K562 (cell line): Measurements from ENCODE around the gene GIMAP6.

Source experiments
- CTBP1 ChIP-seq: fragments of 450-650 bp; IDR thresholded peaks from 2 replicates; pipeline ENCODE4 v1.6.1; 2016; ENCODE audit warnings: borderline replicate concordance
- ETV6 ChIP-seq, 3 experiments: fragments of 150-350 bp in 1 of 3; sonication (generic) in 1 of 3; formaldehyde crosslinking in 1 of 3; IDR thresholded peaks; 2 replicates each; pipeline versions ENCODE4 v1.6.1 to v1.8.0; 2014 to 2022; ENCODE audit warnings: borderline replicate concordance in 2 of 3, low read depth in 2 of 3, antibody characterized with exemption in 1 of 3, low read length in 1 of 3, mild to moderate bottlenecking in 1 of 3, missing genetic modification reagents in 1 of 3
- MAFK ChIP-seq: IDR thresholded peaks from 2 replicates; pipeline ENCODE4 v1.6.1; 2011; ENCODE audit warnings: low read length, improper control_type of control experiment
- PHB2 ChIP-seq: fragments of 450-650 bp; IDR thresholded peaks from 2 replicates; pipeline ENCODE4 v1.6.1; 2017; ENCODE audit warnings: low read depth
- RBM15 ChIP-seq: fragments of 200-400 bp; formaldehyde crosslinking; IDR thresholded peaks from 2 replicates; pipeline ENCODE4 v1.6.1; 2018; ENCODE audit warnings: mild to moderate bottlenecking, low read length, moderate library complexity; ENCODE audit not compliant: insufficient read depth
- SREBF2 ChIP-seq: sonication (generic); formaldehyde crosslinking; IDR thresholded peaks from 2 replicates; pipeline ENCODE4 v1.4.0; 2020; ENCODE audit warnings: mild to moderate bottlenecking, missing genetic modification reagents
- ZZZ3 ChIP-seq: fragments of 450-650 bp; IDR thresholded peaks from 2 replicates; pipeline ENCODE4 v1.6.1; 2016; ENCODE audit warnings: antibody characterized with exemption, mild to moderate bottlenecking, moderate library complexity
- TF ChIP-seq, protein P1 (sequence below): fragments of 450-650 bp; conservative IDR thresholded peaks from 2 replicates; pipeline ENCODE4 v1.6.1; 2016; ENCODE audit warnings: missing genetic modification characterization, low read depth, mild to moderate bottlenecking, missing compliant biosample characterization, moderate library complexity
- TF ChIP-seq, protein P2 (sequence below), 2 experiments: IDR thresholded peaks in 1 of 2; conservative IDR thresholded peaks in 1 of 2; 2 replicates each; pipeline ENCODE4 v1.6.1; 2016; ENCODE audit warnings: low read depth in 2 of 2, mild to moderate bottlenecking in 1 of 2, missing compliant biosample characterization in 1 of 2, missing genetic modification characterization in 1 of 2, moderate library complexity in 1 of 2
- TF ChIP-seq, protein P3 (sequence below), 3 experiments: IDR thresholded peaks in 2 of 3; conservative IDR thresholded peaks in 1 of 3; 2 replicates each; pipeline ENCODE4 v1.5.1; 2011 to 2012; ENCODE audit warnings: low read length in 3 of 3, mild to moderate bottlenecking in 3 of 3, control low read depth in 2 of 3, improper control_type of control experiment in 1 of 3, inconsistent platforms in 1 of 3, low read depth in 1 of 3, mixed read lengths in 1 of 3, moderate library complexity in 1 of 3; ENCODE audit not compliant: insufficient read depth in 2 of 3
- TF ChIP-seq, protein P4 (sequence below): fragments of 450-650 bp; IDR thresholded peaks from 2 replicates; pipeline ENCODE4 v1.7.0; 2016; ENCODE audit warnings: borderline replicate concordance

DNA sequence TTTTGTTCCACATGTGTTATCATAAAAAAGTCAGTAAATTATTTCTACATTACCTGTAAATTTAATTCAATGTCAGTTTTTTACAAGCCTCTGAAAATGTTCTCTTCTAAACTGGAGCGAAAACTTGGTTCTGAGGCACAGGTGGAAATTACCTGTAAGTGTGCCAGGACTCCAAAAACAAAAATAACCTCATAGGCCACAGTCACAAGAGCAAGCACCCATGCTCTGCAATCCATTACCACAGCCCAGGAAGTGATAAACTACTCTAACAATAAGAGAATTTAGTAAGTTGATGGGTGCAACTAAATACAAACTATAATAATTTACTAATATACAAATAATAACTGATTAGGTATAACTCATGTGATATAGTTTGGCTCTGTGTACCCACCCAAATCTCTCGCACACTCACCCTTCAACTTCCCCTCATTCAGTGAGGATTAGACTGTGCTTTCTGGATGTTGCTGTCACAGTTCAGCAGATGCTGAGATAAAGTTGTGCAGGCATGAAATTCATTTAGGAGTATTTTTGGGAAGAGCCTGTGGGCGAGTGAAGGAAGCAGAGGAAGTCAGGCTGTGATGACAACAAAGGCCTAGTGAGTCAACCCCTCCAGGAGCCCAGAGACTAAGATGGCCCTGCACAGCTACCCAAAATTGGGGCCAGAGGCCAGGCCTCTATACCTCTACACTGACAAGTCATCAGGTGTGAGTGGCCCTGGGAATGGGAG lies 16.3 kb upstream of the GIMAP6 start:
- no peak for TF ChIP-seq ZZZ3
- TF ChIP-seq PHB2: no peak
- no peak for TF ChIP-seq SREBF2 (CRISPR knock-in tag)
- no peak for TF ChIP-seq CTBP1
- TF ChIP-seq, protein P1, sequence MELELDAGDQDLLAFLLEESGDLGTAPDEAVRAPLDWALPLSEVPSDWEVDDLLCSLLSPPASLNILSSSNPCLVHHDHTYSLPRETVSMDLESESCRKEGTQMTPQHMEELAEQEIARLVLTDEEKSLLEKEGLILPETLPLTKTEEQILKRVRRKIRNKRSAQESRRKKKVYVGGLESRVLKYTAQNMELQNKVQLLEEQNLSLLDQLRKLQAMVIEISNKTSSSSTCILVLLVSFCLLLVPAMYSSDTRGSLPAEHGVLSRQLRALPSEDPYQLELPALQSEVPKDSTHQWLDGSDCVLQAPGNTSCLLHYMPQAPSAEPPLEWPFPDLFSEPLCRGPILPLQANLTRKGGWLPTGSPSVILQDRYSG (tag): no peak
- TF ChIP-seq, protein P2, sequence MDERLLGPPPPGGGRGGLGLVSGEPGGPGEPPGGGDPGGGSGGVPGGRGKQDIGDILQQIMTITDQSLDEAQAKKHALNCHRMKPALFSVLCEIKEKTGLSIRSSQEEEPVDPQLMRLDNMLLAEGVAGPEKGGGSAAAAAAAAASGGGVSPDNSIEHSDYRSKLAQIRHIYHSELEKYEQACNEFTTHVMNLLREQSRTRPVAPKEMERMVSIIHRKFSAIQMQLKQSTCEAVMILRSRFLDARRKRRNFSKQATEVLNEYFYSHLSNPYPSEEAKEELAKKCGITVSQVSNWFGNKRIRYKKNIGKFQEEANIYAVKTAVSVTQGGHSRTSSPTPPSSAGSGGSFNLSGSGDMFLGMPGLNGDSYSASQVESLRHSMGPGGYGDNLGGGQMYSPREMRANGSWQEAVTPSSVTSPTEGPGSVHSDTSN (CRISPR knock-in tag; IDR thresholded peaks at IDR 0.05; ENCODE audit: low read depth): no peak
- TF ChIP-seq, protein P2 (tag; conservative IDR thresholded peaks at IDR 0.05; ENCODE audit: low read depth): no peak
- no peak for TF ChIP-seq MAFK
- TF ChIP-seq, protein P3, sequence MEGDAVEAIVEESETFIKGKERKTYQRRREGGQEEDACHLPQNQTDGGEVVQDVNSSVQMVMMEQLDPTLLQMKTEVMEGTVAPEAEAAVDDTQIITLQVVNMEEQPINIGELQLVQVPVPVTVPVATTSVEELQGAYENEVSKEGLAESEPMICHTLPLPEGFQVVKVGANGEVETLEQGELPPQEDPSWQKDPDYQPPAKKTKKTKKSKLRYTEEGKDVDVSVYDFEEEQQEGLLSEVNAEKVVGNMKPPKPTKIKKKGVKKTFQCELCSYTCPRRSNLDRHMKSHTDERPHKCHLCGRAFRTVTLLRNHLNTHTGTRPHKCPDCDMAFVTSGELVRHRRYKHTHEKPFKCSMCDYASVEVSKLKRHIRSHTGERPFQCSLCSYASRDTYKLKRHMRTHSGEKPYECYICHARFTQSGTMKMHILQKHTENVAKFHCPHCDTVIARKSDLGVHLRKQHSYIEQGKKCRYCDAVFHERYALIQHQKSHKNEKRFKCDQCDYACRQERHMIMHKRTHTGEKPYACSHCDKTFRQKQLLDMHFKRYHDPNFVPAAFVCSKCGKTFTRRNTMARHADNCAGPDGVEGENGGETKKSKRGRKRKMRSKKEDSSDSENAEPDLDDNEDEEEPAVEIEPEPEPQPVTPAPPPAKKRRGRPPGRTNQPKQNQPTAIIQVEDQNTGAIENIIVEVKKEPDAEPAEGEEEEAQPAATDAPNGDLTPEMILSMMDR (IDR thresholded peaks at IDR 0.05 in 2 of 3, conservative IDR thresholded peaks at IDR 0.05 in 1 of 3; ENCODE audit: insufficient read depth in 2 of 3, low read depth in 1 of 3, low read length in 3 of 3): no peak
- TF ChIP-seq, protein P4, sequence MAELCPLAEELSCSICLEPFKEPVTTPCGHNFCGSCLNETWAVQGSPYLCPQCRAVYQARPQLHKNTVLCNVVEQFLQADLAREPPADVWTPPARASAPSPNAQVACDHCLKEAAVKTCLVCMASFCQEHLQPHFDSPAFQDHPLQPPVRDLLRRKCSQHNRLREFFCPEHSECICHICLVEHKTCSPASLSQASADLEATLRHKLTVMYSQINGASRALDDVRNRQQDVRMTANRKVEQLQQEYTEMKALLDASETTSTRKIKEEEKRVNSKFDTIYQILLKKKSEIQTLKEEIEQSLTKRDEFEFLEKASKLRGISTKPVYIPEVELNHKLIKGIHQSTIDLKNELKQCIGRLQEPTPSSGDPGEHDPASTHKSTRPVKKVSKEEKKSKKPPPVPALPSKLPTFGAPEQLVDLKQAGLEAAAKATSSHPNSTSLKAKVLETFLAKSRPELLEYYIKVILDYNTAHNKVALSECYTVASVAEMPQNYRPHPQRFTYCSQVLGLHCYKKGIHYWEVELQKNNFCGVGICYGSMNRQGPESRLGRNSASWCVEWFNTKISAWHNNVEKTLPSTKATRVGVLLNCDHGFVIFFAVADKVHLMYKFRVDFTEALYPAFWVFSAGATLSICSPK: no peak
- no peak for TF ChIP-seq ETV6 (IDR thresholded peaks at IDR 0.05; ENCODE audit: borderline replicate concordance in 1 of 2, low read depth in 2 of 2, low read length in 1 of 2)
- no peak for TF ChIP-seq ETV6 (CRISPR knock-in tag; IDR thresholded peaks at IDR 0.05; ENCODE audit: borderline replicate concordance)
- no peak for TF ChIP-seq RBM15
